Fibroblast of villous mesenchyme (primary cell): ENCODE results near the gene HEY2. TPM values are rescaled to one million over a fixed set of nuclear protein-coding genes. Genes with fewer than 3 reads are reported as not detected.
A peak's percentile ranks its signal among the peaks of the same experiment; 100 is the strongest.

Experiments used
- DNase-seq: peaks from one replicate; pipeline ENCODE4 v3.0.0-alpha.2; 2010; ENCODE audit warnings: low read depth
- H3K4me3 ChIP-seq: 2 replicates; pipeline ENCODE4 v1.5.1; 2011; ENCODE audit warnings: low read depth, mild to moderate bottlenecking, low read length
- CTCF ChIP-seq: IDR thresholded peaks from 2 replicates; pipeline ENCODE4 v1.5.1; 2012; ENCODE audit warnings: low read depth, mild to moderate bottlenecking, low read length; ENCODE audit not compliant: insufficient read depth
- total RNA-seq: library from RNA; depleted of rRNA; stranded (reverse); fragments of >200 nt; gene quantifications from 2 replicates; pipeline ENCODE4 v1.2.3, GENCODE V29; 2012

Gene HEY2
- total RNA-seq, 1 donor, result not detected

GRCh38 chr6:125748406-125749172 lies 843 bp upstream of the HEY2 start:
- H3K4me3 ChIP-seq, result peak overlapping the region; percentile 65
- DNase-seq, result peak; percentile 23
- no peak for TF ChIP-seq CTCF

DNA sequence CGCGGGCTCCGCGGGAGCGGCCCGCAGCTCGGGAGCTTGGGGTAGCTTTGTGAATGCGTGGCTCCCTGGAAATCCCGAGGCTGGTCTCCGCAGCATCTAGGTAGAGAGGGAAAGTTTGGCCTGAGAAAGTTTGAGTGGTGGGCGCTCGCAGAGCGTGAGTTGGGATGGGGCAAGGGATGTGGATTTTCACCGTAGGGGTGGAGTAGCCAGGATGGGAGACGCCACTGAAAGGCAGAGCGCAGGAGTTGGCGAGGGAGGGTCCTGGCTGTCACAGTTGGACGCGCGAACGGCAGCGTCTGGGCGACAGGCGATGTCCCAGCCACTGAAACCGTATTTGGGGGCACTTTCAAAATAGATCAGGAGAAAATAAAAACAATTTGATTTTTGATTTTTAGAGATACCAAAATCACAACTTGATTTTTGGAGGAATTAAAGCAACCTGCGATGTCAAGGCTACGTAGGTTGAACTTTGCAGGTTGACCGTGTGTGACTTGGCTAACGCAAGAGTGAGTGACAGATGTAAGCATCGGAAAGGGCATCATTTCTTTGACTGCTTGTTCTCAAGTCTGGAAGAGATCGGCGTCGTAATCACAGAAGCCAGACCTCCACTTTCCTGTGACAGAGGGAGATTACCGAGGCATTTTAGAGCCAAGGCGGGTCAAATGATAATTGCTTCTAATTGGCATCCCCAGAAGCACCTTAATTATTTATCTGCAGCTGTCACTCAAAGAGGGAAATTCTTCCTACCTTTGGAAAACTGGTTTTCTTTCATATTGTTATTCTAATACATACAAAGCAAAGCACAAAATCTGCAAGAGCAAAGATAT lies 646 bp downstream of the HEY2 start:
- H3K4me3 ChIP-seq, result peak overlapping the region; percentile 62
- DNase-seq, result no peak
- no peak for TF ChIP-seq CTCF

GRCh38 chr6:125750692-125751333 lies 1.4 kb downstream of the HEY2 start:
- no peak for DNase-seq
- TF ChIP-seq CTCF, result no peak
- H3K4me3 ChIP-seq, result no peak overlapping the region

DNA sequence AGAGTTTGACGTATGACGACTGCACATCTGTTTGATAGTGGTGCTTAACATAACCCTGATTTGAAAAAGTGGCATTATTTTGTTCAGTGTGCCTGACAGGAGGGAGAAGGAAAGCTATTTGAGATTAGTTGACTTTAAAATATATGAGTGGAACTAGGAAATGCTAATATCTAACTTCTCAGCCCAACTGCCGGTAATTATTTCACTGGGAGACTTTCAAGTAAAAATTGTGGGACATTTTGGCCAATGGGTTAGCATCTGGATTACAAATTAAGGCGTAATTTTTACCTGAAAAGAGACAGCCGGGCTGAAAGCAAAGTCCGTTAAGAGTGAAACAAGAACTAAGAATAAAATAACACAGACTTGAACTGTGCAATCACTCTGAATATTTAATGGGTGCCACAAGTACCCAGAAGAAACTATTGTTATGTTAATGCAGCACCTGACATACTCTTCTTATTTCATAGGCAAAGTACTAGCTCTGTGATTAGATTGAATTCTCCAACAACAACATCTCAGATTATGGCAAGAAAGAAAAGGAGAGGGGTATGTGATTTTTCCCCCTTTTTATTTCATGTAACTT lies 2.0 kb downstream of the HEY2 start:
- no peak for TF ChIP-seq CTCF

DNA sequence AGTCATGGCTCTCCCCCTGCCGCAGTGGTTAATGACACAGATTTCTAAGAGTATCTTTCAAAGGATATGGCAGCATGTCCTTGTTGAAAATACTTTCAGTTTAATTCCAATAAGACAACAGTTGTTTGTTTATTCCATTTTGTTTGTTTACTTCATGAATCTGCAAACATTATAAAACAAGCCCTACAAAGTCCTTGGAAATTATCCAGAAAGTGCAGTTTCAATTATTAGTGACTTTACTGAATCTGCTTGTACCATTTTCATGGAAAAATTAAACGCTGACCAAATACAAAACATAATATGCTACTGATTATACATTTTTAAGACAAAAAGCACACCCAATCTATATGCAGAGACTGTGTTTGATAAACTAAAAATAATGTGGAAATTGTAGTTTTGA lies 3.3 kb downstream of the HEY2 start:
- no peak overlapping the region for H3K4me3 ChIP-seq
- no peak for TF ChIP-seq CTCF
- DNase-seq, result no peak

More for the DNA sequence above, 2.0 kb downstream of the HEY2 start:
- no peak for DNase-seq
- H3K4me3 ChIP-seq, result no peak overlapping the region

- no peak overlapping the region for H3K4me3 ChIP-seq
- peak; percentile 44 for DNase-seq
- peak; percentile 44 for TF ChIP-seq CTCF
Observed at GRCh38 chr6:125753218-125753936, 3.9 kb downstream of the HEY2 start.
